PC-3 (cell line): ENCODE data around the gene AFTPH.

Source experiments
- CTCF ChIP-seq: fragments of 300-600 bp; sonication (generic); conservative IDR thresholded peaks from 2 replicates; pipeline ENCODE4 v1.5.1; 2017; ENCODE audit warnings: antibody characterized with exemption, low read depth, mild to moderate bottlenecking, low read length
- EZH2phosphoT487 ChIP-seq: fragments of 300-600 bp; sonication (generic); IDR thresholded peaks from 2 replicates; pipeline ENCODE4 v1.6.1; 2018; ENCODE audit warnings: mild to moderate bottlenecking, antibody characterized with exemption, low read length, borderline replicate concordance

- TF ChIP-seq CTCF (no peak), EZH2phosphoT487 (no peak)
Observed at GRCh38 chr2:64631771-64632170, 107.6 kb downstream of the AFTPH start.
